Ovary (tissue), 9 donors: Measurements from ENCODE around the gene WDR37. TPM values are rescaled to one million over a fixed set of nuclear protein-coding genes. Genes with fewer than 3 reads are reported as not detected.

Experiments used
- DNase-seq, 5 donors: peaks; one replicate each; pipeline ENCODE4 v3.0.0-alpha.2; 2019 to 2020
- H3K27ac ChIP-seq, 2 donors: fragments of 200-600 bp; one replicate each; pipeline versions ENCODE4 v1.5.1 to v1.8.0; 2019 to 2022
- H3K27me3 ChIP-seq: fragments of 200-600 bp; one replicate; pipeline ENCODE4 v1.8.0; 2022
- H3K36me3 ChIP-seq: fragments of 200-600 bp; sonication (generic); one replicate; pipeline ENCODE4 v1.5.1; 2019
- H3K4me1 ChIP-seq: one replicate; pipeline ENCODE4 v1.8.1; 2013; ENCODE audit warnings: mild to moderate bottlenecking, moderate library complexity; ENCODE audit not compliant: insufficient read depth
- H3K4me3 ChIP-seq: fragments of 200-600 bp; sonication (generic); one replicate; pipeline ENCODE4 v1.5.1; 2017
- H3K9me3 ChIP-seq, 2 donors: fragments of 200-600 bp in 1 of 2; sonication (generic) in 1 of 2; one replicate each; pipeline versions ENCODE4 v1.5.1 to v1.8.1; 2013 to 2019; ENCODE audit warnings: mild to moderate bottlenecking in 1 of 2, moderate library complexity in 1 of 2
- EP300 ChIP-seq: sonication (generic); formaldehyde crosslinking; IDR thresholded peaks from one replicate; pipeline ENCODE4 v1.6.1; 2017; ENCODE audit warnings: antibody characterized with exemption
- POLR2A ChIP-seq: fragments of 450-650 bp; IDR thresholded peaks from one replicate; pipeline ENCODE4 v1.6.1; 2017; ENCODE audit warnings: antibody characterized with exemption, mild to moderate bottlenecking, moderate library complexity
- WGBS, 3 donors: extraction: QIAGEN DNeasy Blood & Tissue Kit in 1 of 3; methylation state at CpG; one replicate each; pipeline versions ENCODE4 v1.1.5 to v1.1.7; 2013 to 2017; 5-methylcytosine and 5-hydroxymethylcytosine counted together
- intact Hi-C, 4 donors: fragments of 100-400 bp; cut with DNase I; formaldehyde crosslinking; loops; one replicate each; pipeline versions ENCODE4 v1.11.0 to v1.15.1; 2022 to 2023
- polyA plus RNA-seq, 2 donors: library from polyadenylated mRNA; stranded (reverse); fragments of 200-250 nt in 1 of 2; fragments of 350-450 nt in 1 of 2; fragmentation: Illumina TruSeq in 1 of 2; extraction: RNeasy Lipid Tissue Mini Kit (QIAGEN cat#74804) in 1 of 2; gene quantifications; one replicate each; pipeline ENCODE4 v1.2.3, GENCODE V29; 2013 to 2014
- total RNA-seq, 7 donors: library from RNA; depleted of rRNA in 2 of 7; stranded (reverse); fragments of >200 nt in 2 of 7; fragmentation: NEBNext Ultra II Directional in 3 of 7; extraction: Animal tissue kit (Norgen Biotek cat#: 25700) in 3 of 7; gene quantifications; one replicate each; pipeline versions ENCODE4 v1.1.0 to v1.2.4, GENCODE V29; 2016 to 2023
- TF ChIP-seq, protein P1 (sequence below), 3 donors: fragments of 450-650 bp in 2 of 3; fragments of 200-600 bp in 1 of 3; IDR thresholded peaks; one replicate each; pipeline versions ENCODE4 v1.5.1 to v1.8.0; 2016 to 2022; ENCODE audit warnings: antibody characterized with exemption in 3 of 3, mild to moderate bottlenecking in 1 of 3
- donor health status: DM: no; HTN: no; CAD: no; lungs with moderate emphysema.
- donor health status: DM: no; HTN: no; CAD: no.
- donor health status: Bipolar disorder and iron deficiency.
- donor health status: DM: yes; HTN: yes; CAD: no.
- donor health status: DM: no; HTN: no; CAD: no.
- donor health status: DM: yes; HTN: yes; CAD: no.

Gene WDR37
- total and polyA plus RNA-seq, 9 donors: 6.6 to 20.0 (median 14.8) TPM

DNA sequence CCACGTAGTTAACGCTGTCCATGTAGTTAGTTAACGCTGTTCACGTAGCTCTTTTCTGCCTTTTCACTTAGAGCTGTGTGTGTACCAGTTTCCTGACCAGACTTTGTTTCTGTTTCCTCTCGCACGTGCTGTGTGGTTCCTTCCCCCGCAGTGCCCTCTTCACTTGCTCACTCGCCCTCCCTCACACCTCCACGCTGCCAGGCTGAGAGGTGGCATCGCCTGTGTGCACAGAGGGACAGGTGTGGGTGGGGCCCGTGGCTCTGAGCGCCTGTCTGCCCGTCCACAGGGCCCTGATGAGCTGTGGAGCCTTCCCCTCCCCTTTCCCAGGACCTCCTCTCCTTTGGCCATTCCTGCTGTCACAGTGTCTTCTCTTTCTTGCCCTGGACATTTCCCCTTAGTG is 30.6 kb downstream of the WDR37 start:
- WGBS, 3 donors: 90 to 92% (median 91%) methylated on average over 13 of the region's 13 CpGs
- TF ChIP-seq EP300 (no peak), POLR2A (no peak)
- TF ChIP-seq, protein P1, sequence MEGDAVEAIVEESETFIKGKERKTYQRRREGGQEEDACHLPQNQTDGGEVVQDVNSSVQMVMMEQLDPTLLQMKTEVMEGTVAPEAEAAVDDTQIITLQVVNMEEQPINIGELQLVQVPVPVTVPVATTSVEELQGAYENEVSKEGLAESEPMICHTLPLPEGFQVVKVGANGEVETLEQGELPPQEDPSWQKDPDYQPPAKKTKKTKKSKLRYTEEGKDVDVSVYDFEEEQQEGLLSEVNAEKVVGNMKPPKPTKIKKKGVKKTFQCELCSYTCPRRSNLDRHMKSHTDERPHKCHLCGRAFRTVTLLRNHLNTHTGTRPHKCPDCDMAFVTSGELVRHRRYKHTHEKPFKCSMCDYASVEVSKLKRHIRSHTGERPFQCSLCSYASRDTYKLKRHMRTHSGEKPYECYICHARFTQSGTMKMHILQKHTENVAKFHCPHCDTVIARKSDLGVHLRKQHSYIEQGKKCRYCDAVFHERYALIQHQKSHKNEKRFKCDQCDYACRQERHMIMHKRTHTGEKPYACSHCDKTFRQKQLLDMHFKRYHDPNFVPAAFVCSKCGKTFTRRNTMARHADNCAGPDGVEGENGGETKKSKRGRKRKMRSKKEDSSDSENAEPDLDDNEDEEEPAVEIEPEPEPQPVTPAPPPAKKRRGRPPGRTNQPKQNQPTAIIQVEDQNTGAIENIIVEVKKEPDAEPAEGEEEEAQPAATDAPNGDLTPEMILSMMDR (IDR thresholded peaks at IDR 0.05): no peak
- H3K9me3 ChIP-seq: no peaks in the 10 kb centered on the region
- H3K27ac ChIP-seq: no peak overlapping the region
- intact Hi-C loops: no loop called here
- no peaks in the 10 kb centered on the region for H3K4me1 ChIP-seq
- no peaks in the 10 kb centered on the region for H3K27me3 ChIP-seq
- no peak for DNase-seq
- no peaks in the 10 kb centered on the region for H3K36me3 ChIP-seq
- H3K4me3 ChIP-seq: no peak overlapping the region

DNA sequence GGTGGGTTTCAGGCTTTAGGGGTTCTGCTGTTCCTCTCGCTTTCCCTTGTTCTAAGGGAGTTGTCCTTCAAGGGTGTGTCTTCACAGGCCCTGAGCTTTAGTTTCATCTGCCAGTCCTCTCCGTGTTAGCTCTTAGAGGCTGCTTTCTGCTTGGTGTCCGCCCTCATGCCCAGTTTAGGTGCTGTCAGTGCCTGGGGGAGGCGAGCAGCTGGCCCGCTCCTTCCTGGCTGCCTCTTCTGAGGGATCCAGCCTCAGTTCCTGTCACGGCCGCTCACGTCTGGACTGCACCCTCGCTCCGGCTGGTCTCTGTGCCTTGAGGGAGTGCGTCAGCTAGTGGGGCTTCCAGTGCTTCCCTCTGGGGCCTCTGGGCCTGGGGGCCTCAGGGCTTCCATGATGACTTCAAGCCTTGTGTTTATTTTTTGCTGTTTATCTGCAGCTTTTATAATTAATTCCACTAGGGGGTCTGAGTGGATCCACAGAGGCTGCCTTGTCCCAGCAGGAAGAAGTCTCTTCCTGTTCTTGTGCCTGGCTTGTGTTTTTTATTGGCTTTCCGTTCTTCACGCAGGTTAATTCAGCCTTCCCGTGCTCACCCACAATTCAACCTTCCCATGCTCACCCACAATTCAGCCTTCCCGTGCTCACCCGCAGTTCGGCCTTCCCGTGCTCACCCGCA is 33.0 kb downstream of the WDR37 start:
- H3K9me3 ChIP-seq: no peaks in the 10 kb centered on the region
- H3K4me3 ChIP-seq: no peak overlapping the region
- intact Hi-C loops: no loop called here
- no peak for TF ChIP-seq EP300
- TF ChIP-seq, protein P1 (IDR thresholded peaks at IDR 0.05): no peak
- TF ChIP-seq POLR2A: no peak
- no peak overlapping the region for H3K27ac ChIP-seq
- 83 to 87% (median 84%) methylated on average over 19 of the region's 19 CpGs for WGBS, 3 donors
- DNase-seq: no peak
- H3K4me1 ChIP-seq: no peaks in the 10 kb centered on the region
- H3K27me3 ChIP-seq: no peaks in the 10 kb centered on the region
- H3K36me3 ChIP-seq: no peaks in the 10 kb centered on the region

DNA sequence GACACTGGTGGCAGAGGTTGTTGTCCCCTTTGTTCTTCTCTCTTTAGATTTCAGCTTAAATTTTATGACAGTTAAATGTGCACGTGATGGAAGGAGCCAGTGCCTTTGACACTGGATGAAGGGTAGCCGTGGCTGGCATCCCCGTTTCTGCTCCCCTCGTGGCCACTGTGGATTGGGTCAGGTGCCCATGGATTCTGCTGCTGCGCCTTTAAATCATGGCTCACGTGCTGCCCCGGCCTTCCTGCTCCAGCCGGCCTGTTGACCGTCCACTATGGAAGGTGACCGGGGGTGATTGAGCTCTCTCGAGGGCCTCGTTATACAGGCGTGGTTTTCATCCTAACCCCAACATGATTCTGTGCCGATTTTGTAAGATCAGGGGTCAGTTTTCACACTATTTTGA is 34.5 kb downstream of the WDR37 start:
- Histone ChIP-seq H3K4me1 (no peaks in the 10 kb centered on the region), H3K36me3 (no peaks in the 10 kb centered on the region), H3K9me3 (no peaks in the 10 kb centered on the region), H3K27me3 (no peaks in the 10 kb centered on the region), H3K27ac (no peak overlapping the region), H3K4me3 (no peak overlapping the region)
- intact Hi-C loops: no loop called here
- TF ChIP-seq, protein P1 (IDR thresholded peaks at IDR 0.05): no peak
- TF ChIP-seq EP300 (no peak), POLR2A (no peak)
- 94 to 98% (median 96%) methylated on average over 14 of the region's 14 CpGs for WGBS, 3 donors
- DNase-seq: no peak

DNA sequence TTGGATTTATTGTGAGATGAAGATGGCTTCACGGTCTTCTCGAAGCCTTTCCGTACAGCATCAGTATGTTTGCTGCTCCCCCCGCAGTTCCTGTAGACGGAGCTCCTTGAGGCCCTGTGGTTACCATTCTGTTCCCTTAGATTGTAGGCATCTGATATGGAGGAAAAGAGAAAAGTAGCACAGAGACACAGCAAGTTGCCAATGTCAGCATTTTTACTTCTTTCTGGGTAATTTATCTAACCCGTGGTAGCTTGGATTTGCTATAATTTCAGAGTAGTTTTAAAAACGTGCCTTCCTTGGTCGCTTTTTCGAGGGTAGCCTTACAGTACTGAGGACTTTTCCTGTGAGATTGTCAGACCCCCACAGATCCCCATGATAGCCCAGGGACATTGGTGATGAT is 37.5 kb downstream of the WDR37 start:
- Histone ChIP-seq H3K4me3 (no peak overlapping the region), H3K27ac (no peak overlapping the region), H3K27me3 (no peaks in the 10 kb centered on the region), H3K9me3 (no peaks in the 10 kb centered on the region), H3K4me1 (no peaks in the 10 kb centered on the region), H3K36me3 (no peaks in the 10 kb centered on the region)
- WGBS, 3 donors: 94 to 97% (median 95%) methylated on average over 9 of the region's 9 CpGs
- no peak for TF ChIP-seq POLR2A
- TF ChIP-seq, protein P1 (IDR thresholded peaks at IDR 0.05): no peak
- TF ChIP-seq EP300: no peak
- DNase-seq: no peak
- intact Hi-C loops: no loop called here
